ENCODE measurements around the gene MALRD1. TPM values are rescaled to one million over a fixed set of nuclear protein-coding genes. Genes with fewer than 3 reads are reported as not detected.

The MALRD1 gene
- total and polyA plus RNA-seq, 7 donors, result 0.34 to 4.7 (median 2.1) TPM; not detected in 2

GRCh38 chr10:19579761-19580545 is 531.4 kb downstream of the MALRD1 start:
- TF ChIP-seq POLR2AphosphoS5 (IDR thresholded peaks at IDR 0.05), result no peak
- no peak for TF ChIP-seq POLR2A (IDR thresholded peaks at IDR 0.05)
- TF ChIP-seq CTCF (IDR thresholded peaks at IDR 0.05), result no peak
- TF ChIP-seq EP300 (IDR thresholded peaks at IDR 0.05), result no peak
- Histone ChIP-seq H3K4me1 (no peaks in the 10 kb centered on the region), H3K9me3 (no peaks in the 10 kb centered on the region), H3K36me3 (no peaks in the 10 kb centered on the region), H3K27me3 (no peaks in the 10 kb centered on the region), H3K4me3 (no peak overlapping the region), H3K27ac (no peak overlapping the region)
- DNase-seq, result no peak
- WGBS, 2 donors, result 86 to 89% methylated on average over 7 of the region's 7 CpGs
- intact Hi-C loops (cut with DNase I), result no loop called here

GRCh38 chr10:19580691-19581090 is 532.1 kb downstream of the MALRD1 start:
- Histone ChIP-seq H3K36me3 (no peaks in the 10 kb centered on the region), H3K27ac (no peak overlapping the region), H3K4me3 (no peak overlapping the region), H3K27me3 (no peaks in the 10 kb centered on the region), H3K9me3 (no peaks in the 10 kb centered on the region), H3K4me1 (no peaks in the 10 kb centered on the region)
- WGBS, 2 donors, result 92 to 95% methylated on average over 1 of the region's 1 CpG
- intact Hi-C loops (cut with DNase I), result no loop called here
- TF ChIP-seq CTCF (IDR thresholded peaks at IDR 0.05) (no peak), POLR2A (IDR thresholded peaks at IDR 0.05) (no peak)
- DNase-seq, result no peak

- H3K36me3 ChIP-seq, result no peaks in the 10 kb centered on the region
- no peaks in the 10 kb centered on the region for H3K9me3 ChIP-seq
- TF ChIP-seq POLR2AphosphoS5 (IDR thresholded peaks at IDR 0.05) (no peak), EP300 (IDR thresholded peaks at IDR 0.05) (no peak), POLR2A (IDR thresholded peaks at IDR 0.05) (no peak)
- no peak for DNase-seq
- H3K4me1 ChIP-seq, result no peaks in the 10 kb centered on the region
- H3K27me3 ChIP-seq, result no peaks in the 10 kb centered on the region
- H3K27ac ChIP-seq, result no peak overlapping the region
- no peak overlapping the region for H3K4me3 ChIP-seq
- WGBS, 2 donors, result 69 to 89% methylated on average over 8 of the region's 8 CpGs
- intact Hi-C loops (cut with DNase I), result no loop called here
Observed at GRCh38 chr10:19588608-19589007, 540.0 kb downstream of the MALRD1 start.

GRCh38 chr10:19592276-19592675 is 543.7 kb downstream of the MALRD1 start:
- intact Hi-C loops (cut with DNase I), result no loop called here
- no peak overlapping the region for H3K4me3 ChIP-seq
- WGBS, 2 donors, result 93 to 94% methylated on average over 5 of the region's 5 CpGs
- TF ChIP-seq POLR2AphosphoS5 (IDR thresholded peaks at IDR 0.05) (no peak), EP300 (IDR thresholded peaks at IDR 0.05) (no peak), POLR2A (IDR thresholded peaks at IDR 0.05) (no peak), CTCF (IDR thresholded peaks at IDR 0.05) (no peak)
- no peaks in the 10 kb centered on the region for H3K4me1 ChIP-seq
- no peak overlapping the region for H3K27ac ChIP-seq
- H3K27me3 ChIP-seq, result no peaks in the 10 kb centered on the region
- DNase-seq, result no peak
- H3K36me3 ChIP-seq, result no peaks in the 10 kb centered on the region
- H3K9me3 ChIP-seq, result no peaks in the 10 kb centered on the region

- no peaks in the 10 kb centered on the region for H3K9me3 ChIP-seq
- H3K4me3 ChIP-seq, result no peak overlapping the region
- no peak overlapping the region for H3K27ac ChIP-seq
- no peak for DNase-seq
- no peaks in the 10 kb centered on the region for H3K36me3 ChIP-seq
- H3K27me3 ChIP-seq, result no peaks in the 10 kb centered on the region
- no peak for TF ChIP-seq POLR2A (IDR thresholded peaks at IDR 0.05)
- TF ChIP-seq POLR2AphosphoS5 (IDR thresholded peaks at IDR 0.05), result no peak
- no peak for TF ChIP-seq CTCF (IDR thresholded peaks at IDR 0.05)
- no peak for TF ChIP-seq EP300 (IDR thresholded peaks at IDR 0.05)
- 91 to 94% methylated on average over 9 of the region's 9 CpGs for WGBS, 2 donors
- intact Hi-C loops (cut with DNase I), result no loop called here
- no peaks in the 10 kb centered on the region for H3K4me1 ChIP-seq
Observed at GRCh38 chr10:19595212-19595845, 546.7 kb downstream of the MALRD1 start.

Data from sigmoid colon (tissue), 7 donors.